VCaP (cell line): ENCODE data around the gene TUBB4A.

Experiments
- H3K27ac ChIP-seq: fragments of 450-650 bp; 2 replicates; pipeline ENCODE4 v1.5.1; 2017
- TF ChIP-seq, protein P1 (sequence below): fragments of 450-650 bp; conservative IDR thresholded peaks from 2 replicates; pipeline ENCODE4 v1.5.1; 2017; ENCODE audit warnings: mild to moderate bottlenecking, moderate library complexity

TUBB4A gene

DNA sequence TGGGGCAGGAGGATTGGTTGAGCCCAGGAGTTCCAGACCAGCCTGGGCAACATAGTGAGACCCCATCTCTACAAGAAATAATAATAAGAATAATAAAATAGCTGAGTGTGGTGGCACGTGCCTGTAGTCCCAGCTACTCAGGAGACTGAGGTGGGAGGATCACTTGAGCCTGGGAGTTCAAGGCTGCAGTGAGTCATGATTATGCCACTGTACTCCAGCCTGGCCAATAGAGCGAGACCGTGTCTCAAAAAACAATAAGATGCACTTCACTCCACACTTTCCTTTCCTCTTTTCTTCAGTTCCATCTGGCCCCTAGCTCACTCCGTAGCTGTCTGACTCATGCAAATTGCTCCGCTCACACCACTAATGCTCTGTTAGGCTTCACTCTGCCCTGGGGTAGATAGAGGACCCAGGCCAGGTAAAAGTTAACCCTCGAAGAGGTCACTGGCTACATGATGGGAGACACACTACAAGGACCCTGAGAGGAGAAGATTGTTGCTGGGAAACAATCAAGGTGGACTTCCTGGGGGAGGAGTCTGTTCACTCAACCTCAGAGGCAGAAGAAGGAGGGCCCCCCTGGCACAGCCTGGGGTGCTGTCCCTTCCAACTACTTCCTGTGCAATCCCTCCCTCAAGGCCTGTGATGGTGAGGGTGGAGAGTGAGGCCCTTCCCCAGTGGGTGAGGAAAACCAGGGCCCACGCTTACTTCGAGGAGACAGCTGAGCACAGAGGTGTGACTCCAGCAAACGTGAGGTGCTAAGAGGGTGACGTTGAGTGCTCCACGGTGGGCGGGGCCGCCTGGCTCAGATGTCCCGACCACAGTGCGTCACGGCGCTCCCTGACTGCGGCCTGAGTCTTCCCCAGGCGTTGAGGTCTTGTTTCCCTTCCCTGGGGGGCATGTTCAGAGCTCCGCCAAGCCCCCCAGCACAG is 19.9 kb upstream of the TUBB4A start:
- no peak overlapping the region for H3K27ac ChIP-seq
- TF ChIP-seq, protein P1, sequence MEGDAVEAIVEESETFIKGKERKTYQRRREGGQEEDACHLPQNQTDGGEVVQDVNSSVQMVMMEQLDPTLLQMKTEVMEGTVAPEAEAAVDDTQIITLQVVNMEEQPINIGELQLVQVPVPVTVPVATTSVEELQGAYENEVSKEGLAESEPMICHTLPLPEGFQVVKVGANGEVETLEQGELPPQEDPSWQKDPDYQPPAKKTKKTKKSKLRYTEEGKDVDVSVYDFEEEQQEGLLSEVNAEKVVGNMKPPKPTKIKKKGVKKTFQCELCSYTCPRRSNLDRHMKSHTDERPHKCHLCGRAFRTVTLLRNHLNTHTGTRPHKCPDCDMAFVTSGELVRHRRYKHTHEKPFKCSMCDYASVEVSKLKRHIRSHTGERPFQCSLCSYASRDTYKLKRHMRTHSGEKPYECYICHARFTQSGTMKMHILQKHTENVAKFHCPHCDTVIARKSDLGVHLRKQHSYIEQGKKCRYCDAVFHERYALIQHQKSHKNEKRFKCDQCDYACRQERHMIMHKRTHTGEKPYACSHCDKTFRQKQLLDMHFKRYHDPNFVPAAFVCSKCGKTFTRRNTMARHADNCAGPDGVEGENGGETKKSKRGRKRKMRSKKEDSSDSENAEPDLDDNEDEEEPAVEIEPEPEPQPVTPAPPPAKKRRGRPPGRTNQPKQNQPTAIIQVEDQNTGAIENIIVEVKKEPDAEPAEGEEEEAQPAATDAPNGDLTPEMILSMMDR: no peak

DNA sequence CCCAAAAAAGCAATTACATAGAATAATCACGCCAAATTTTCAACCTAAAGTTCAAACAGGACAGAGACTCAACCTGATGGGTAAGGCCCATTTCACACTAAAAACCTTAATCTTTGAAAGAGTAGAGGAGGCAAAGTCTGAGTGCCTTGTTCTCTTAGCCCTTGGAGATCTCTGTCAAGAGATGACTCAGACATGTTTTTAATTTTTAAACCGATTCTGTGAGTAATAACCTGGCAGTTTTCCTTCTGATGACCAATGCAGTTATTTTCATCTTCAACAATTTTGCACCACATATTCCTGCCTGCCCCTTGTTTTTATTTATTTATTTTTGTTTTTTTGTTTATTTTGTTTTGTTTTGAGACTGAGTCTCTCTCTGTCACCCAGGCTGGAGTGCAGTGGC is 17.2 kb upstream of the TUBB4A start:
- TF ChIP-seq, protein P1: no peak
- H3K27ac ChIP-seq: no peak overlapping the region

GRCh38 chr19:6518145-6518911 is 16.2 kb upstream of the TUBB4A start:
- TF ChIP-seq, protein P1: no peak
- H3K27ac ChIP-seq: no peak overlapping the region

DNA sequence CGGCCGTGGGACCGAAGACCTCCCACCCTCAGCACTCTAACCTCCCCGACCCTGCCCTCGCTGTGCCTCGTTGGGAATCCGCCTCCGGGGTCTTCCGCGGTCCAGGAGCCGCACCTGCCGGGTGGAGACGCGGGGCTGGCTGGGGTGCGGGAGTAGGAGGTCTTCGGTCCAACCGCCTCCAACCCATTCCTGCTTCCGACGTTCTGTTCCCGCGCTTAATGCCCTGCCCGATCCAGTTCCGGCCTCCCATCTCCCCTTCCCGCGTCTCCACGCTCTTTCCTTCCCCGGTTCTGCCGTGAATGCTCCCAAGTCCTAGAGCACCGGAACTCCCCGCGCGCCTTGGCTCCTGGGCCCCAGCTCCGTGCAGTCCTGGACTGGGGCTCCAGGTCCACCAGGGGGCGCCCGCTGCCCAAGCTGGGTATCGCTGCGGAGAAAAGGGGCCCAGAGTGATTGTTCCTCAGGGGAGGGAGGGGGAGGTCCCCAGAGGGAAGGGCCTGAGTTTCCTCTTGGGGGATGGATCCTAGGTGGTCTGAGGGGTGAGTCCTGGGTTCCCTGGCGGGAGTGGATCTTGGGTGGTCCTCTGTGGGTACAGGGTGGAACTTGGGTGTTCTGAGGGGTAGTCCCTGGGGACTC is 14.7 kb upstream of the TUBB4A start:
- TF ChIP-seq, protein P1: peak; percentile 91
- peak overlapping the region; percentile 59 for H3K27ac ChIP-seq

DNA sequence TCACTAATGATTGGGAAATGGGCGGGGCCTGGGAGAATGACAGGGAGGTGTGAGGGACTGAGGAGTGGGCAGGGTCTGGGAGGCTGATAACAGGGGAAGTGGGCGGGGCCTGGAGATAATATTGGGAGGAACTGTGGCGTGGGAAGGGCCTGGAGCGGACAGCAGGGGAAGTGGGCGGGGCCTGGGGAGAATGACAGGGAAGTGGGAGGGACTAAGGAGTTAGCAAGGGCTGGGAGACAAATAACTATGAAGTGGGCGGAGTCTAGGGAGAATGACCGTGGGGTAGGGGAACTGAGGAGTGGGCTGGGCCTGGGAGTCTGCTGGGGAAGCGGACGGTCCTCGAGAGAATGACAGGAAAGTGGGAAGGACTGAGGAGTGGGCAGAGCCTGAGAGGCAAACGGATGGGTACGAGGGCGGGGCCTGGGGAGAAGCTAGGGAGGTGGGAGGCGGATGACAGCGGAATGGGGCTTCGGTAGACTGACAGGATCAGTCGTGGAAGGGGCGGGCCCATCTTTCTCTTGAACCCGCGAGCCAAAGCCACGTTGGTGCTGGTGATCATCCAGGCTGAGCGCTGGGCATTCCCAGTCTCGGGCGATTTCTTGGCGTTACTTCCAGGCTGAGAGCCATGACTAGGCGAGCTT is 14.0 kb upstream of the TUBB4A start:
- H3K27ac ChIP-seq: peak overlapping the region; percentile 59
- TF ChIP-seq, protein P1: no peak

GRCh38 chr19:6514926-6515544 is 12.9 kb upstream of the TUBB4A start:
- TF ChIP-seq, protein P1: no peak
- no peak overlapping the region for H3K27ac ChIP-seq
